ENCODE measurements around the gene CSRNP2. TPM values are rescaled to one million over a fixed set of nuclear protein-coding genes. Genes with fewer than 3 reads are reported as not detected.

CSRNP2 gene
- total RNA-seq, 4 donors from 2014 or later = 21.3 to 35.8 (median 28.9) TPM

DNA sequence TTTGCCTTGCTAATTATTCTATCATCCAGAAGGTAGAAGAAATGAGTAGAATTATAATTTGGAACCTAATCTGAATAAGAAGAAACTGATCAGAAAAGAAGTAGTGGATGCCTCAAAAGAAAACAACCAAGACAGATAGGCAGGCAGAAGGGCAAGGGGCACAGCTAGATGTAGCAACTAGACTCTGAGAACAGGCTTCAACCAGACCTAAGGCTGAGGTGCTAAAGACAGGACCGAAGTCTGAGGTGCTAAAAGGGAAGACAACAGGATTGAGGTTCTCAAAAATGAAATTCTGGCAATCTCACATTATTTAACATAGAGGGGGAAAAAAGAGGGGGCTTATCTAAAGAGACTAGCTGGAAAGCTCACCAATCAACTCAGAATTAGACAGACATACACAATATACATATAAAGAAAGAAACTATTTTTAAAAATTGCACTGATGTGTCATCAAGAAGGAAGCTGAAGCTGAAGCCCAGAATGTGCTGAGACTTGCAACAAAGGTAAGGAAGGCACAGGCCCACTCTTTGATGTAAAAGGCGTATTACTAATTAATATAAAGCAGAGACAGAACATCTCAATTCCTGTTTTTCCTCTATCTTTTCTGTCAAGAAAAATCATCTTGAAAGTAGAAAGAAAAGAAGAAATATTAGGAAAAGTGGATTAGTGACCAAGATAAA is 43.8 kb upstream of the CSRNP2 start:
- intact Hi-C loops (cut with DNase I) = no loop called here

DNA sequence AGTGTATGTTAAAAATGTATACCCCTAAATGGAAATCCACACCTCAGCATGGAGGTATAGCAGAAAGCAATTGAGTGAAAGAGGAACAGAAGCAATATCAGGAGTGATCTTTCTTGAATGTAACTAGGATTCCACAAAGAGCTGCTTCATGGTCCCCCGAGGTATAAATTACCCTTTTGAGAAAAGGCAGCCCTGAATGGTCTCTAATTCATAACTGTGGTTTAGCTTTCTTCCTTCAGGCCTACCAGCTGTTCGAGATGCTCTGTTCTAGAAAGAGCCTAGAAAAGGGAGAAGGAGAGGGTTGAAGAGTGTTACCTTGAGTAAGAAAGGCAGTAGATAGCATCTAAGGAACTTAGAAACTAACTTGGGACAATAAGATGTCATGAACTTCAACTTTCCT is 42.9 kb upstream of the CSRNP2 start:
- TF ChIP-seq POLR2A (IDR thresholded peaks at IDR 0.05) = no peak
- TF ChIP-seq, protein P1, sequence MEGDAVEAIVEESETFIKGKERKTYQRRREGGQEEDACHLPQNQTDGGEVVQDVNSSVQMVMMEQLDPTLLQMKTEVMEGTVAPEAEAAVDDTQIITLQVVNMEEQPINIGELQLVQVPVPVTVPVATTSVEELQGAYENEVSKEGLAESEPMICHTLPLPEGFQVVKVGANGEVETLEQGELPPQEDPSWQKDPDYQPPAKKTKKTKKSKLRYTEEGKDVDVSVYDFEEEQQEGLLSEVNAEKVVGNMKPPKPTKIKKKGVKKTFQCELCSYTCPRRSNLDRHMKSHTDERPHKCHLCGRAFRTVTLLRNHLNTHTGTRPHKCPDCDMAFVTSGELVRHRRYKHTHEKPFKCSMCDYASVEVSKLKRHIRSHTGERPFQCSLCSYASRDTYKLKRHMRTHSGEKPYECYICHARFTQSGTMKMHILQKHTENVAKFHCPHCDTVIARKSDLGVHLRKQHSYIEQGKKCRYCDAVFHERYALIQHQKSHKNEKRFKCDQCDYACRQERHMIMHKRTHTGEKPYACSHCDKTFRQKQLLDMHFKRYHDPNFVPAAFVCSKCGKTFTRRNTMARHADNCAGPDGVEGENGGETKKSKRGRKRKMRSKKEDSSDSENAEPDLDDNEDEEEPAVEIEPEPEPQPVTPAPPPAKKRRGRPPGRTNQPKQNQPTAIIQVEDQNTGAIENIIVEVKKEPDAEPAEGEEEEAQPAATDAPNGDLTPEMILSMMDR (IDR thresholded peaks at IDR 0.05) = no peak
- Histone ChIP-seq H3K9me3 (no peaks in the 10 kb centered on the region), H3K4me1 (no peaks in the 10 kb centered on the region), H3K36me3 (no peaks in the 10 kb centered on the region), H3K4me3 (replicated peaks in 1 of 3) (no peak overlapping the region), H3K27me3 (no peaks in the 10 kb centered on the region), H3K27ac (no peak overlapping the region)
- intact Hi-C loops (cut with DNase I) = no loop called here
- DNase-seq = no peak
- 94 to 95% methylated on average over 2 of the region's 2 CpGs for WGBS, 2 donors

More for the DNA sequence above, 43.8 kb upstream of the CSRNP2 start:
- no peaks in the 10 kb centered on the region for H3K9me3 ChIP-seq
- TF ChIP-seq, protein P1 (IDR thresholded peaks at IDR 0.05) = no peak
- TF ChIP-seq POLR2A (IDR thresholded peaks at IDR 0.05) = no peak
- no peak for DNase-seq
- no peak overlapping the region for H3K4me3 ChIP-seq (replicated peaks in 1 of 3)
- H3K27ac ChIP-seq = no peak overlapping the region
- WGBS, 2 donors = 91 to 95% methylated on average over 2 of the region's 2 CpGs
- H3K36me3 ChIP-seq = no peaks in the 10 kb centered on the region
- H3K4me1 ChIP-seq = no peaks in the 10 kb centered on the region
- no peaks in the 10 kb centered on the region for H3K27me3 ChIP-seq

DNA sequence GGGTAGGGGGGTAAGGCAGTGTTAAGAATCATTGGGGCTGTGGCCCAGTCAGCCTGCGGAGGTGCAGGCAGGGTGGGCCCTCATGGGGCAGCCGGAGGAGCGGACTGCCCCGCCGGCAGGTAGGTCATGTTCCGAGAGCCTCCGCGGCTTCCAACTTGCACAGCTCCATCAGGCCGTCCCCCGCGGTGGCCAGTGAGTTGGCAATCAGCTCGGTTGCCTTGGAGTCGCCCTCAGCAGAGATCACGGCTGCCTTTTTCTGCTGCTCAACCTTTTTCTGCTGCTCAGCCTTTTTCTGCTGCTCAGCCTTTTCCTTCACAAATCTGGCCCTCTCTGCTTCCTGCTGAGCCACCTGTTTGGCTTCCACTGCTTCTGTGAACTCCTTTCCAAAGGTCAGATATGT is 41.1 kb upstream of the CSRNP2 start:
- Histone ChIP-seq H3K27me3 (no peaks in the 10 kb centered on the region), H3K4me1 (no peaks in the 10 kb centered on the region), H3K4me3 (replicated peaks in 1 of 3) (no peak overlapping the region), H3K27ac (no peak overlapping the region), H3K36me3 (no peaks in the 10 kb centered on the region), H3K9me3 (no peaks in the 10 kb centered on the region)
- 97% methylated on average over 14 of the region's 14 CpGs for WGBS, 2 donors
- TF ChIP-seq, protein P1 (IDR thresholded peaks at IDR 0.05) = no peak
- no peak for TF ChIP-seq POLR2A (IDR thresholded peaks at IDR 0.05)
- intact Hi-C loops (cut with DNase I) = no loop called here
- DNase-seq = no peak

DNA sequence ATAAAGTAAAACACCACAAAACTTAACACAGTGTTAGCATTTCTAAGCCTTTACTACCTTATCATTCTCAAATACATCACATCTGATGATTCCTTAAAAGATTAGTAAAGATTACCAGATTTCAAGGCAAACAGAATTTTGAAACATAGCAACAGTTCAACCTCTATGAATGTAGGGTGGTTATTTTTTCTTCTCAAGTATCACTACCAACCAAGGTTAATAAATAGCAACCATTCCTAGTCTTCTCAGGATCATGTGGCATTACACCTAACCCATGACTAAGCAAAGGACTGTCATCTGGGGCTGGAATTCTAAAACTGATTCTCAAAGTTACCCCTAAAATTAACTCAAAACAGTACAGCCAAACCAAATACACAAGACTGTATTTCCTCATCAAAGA is 39.4 kb upstream of the CSRNP2 start:
- intact Hi-C loops (cut with DNase I) = no loop called here
- H3K9me3 ChIP-seq = no peaks in the 10 kb centered on the region
- H3K27me3 ChIP-seq = no peaks in the 10 kb centered on the region
- TF ChIP-seq POLR2A (IDR thresholded peaks at IDR 0.05) = no peak
- TF ChIP-seq, protein P1 (IDR thresholded peaks at IDR 0.05) = no peak
- H3K4me3 ChIP-seq (replicated peaks in 1 of 3) = no peak overlapping the region
- DNase-seq = no peak
- no peaks in the 10 kb centered on the region for H3K36me3 ChIP-seq
- no peak overlapping the region for H3K27ac ChIP-seq
- no peaks in the 10 kb centered on the region for H3K4me1 ChIP-seq

DNA sequence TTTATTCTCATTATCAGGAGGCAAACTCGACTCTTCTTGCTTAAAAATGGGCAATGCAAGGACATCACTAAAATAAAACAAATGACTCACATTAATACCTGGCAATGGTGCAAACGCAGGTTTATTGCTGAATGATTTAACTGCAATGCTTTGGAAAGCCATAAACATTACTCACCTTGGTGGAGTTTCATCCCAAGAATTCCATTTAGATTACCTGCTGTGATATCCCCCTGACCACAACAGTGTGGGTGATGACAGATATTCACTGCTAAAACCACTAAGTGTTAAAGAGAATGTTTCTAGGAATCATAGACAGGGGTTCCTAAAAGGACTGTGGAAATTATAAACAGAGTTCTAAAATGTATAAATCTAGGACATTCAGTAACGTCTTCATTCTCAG is 35.3 kb upstream of the CSRNP2 start:
- no peak for TF ChIP-seq POLR2A (IDR thresholded peaks at IDR 0.05)
- TF ChIP-seq, protein P1 (IDR thresholded peaks at IDR 0.05) = no peak
- H3K27me3 ChIP-seq = no peaks in the 10 kb centered on the region
- no peaks in the 10 kb centered on the region for H3K4me1 ChIP-seq
- peaks cover 4 to 5% of the 10 kb centered on the region in 2 donors for H3K36me3 ChIP-seq
- no peaks in the 10 kb centered on the region for H3K9me3 ChIP-seq
- no peak overlapping the region for H3K27ac ChIP-seq
- DNase-seq = no peak
- 95 to 96% methylated on average over 3 of the region's 3 CpGs for WGBS, 2 donors
- intact Hi-C loops (cut with DNase I) = no loop called here
- no peak overlapping the region for H3K4me3 ChIP-seq (replicated peaks in 1 of 3)

All from thyroid gland (tissue), 4 donors.